ENCODE measurements around the gene CROCC2. TPM values are rescaled to one million over a fixed set of nuclear protein-coding genes. Genes with fewer than 3 reads are reported as not detected.

CROCC2 gene
- total RNA-seq, 1 experiment from 2014 or later, result 0.38 TPM

DNA sequence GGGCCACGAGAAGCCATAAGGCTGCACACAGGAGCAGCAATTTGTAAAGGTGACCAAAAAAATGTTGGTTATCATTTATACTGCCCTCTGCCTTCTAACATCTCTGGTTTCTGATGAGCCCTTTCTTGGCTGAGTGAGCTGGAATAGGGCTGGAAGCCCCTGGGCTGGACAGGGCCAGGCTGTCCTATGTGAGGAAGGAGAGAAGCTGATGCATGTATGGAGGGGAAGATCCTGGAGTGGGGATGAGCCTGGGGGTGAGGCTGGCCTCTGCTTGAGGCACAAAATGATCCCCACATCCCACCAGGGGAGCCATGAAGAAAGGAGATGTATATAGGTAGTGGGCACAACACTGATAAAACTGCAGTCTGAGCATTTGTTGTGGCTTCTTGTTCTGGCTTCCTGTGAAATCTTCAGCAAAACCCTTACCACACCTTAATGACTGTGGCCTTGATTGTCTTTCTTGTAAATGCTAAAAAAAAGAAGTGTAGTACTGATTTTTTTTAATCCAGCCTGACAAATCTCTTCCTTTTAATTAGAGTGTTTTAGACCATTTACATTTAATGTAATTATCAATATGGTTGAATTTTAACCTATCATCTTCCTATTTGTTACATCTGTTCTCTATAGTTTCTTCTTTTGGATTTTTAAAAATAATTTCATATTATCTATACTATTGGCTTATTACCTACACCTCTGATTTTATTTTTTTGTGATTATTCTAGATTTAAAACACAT is 97.9 kb downstream of the CROCC2 start:
- DNase-seq, result peak; percentile 18
- Histone ChIP-seq H3K4me3 (ENCODE audit: insufficient read depth, low read depth, low read length) (no peak overlapping the region), H3K36me3 (replicated peaks; ENCODE audit: control insufficient read depth, insufficient read depth, low read length) (no peaks in the 10 kb centered on the region), H3K27me3 (ENCODE audit: control insufficient read depth, insufficient read depth, low read length) (peaks cover 15% of the 10 kb centered on the region)

DNA sequence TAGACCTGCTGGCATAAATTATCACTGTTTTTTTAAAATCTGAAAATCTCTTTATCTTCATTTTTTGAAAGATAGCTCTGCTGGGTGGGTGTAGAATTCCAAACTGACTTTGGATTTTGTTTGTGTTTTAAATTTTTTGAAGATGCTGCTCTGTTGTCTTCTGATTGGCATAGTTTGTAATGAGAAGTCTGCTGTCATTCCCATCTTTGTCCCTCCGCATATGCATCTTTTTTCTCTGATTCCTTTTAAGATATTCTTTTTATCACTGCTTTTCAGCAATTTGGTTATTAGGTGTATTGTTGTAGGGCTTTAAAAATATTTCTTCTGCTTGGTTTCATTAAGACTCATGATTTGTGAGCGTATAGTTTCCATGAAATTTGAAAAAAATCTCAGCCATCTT is 99.4 kb downstream of the CROCC2 start:
- peak; percentile 26 for DNase-seq
- H3K27me3 ChIP-seq (ENCODE audit: control insufficient read depth, insufficient read depth, low read length), result peaks cover 2% of the 10 kb centered on the region
- H3K4me3 ChIP-seq (ENCODE audit: insufficient read depth, low read depth, low read length), result no peak overlapping the region
- H3K36me3 ChIP-seq (replicated peaks; ENCODE audit: control insufficient read depth, insufficient read depth, low read length), result no peaks in the 10 kb centered on the region

DNA sequence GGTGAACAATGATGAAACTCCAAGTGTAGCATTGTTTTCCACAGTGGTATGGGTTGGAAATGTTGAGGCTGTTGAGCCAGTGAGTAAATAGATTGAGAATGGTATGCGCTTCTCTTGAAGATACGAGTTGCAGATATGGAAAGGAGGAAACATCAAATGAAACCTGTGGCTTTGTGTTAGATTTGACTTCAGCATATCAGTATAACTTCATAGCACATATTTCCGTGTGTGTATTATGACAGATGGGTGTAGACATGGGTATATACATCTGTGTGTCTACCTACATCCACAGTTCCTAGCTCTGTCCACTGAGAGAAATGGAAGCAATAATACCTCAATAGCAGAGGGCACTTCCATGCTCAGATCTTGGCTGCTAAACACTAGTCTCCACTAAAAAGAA is 100.3 kb downstream of the CROCC2 start:
- no peak for DNase-seq
- H3K4me3 ChIP-seq (ENCODE audit: insufficient read depth, low read depth, low read length), result no peak overlapping the region
- peaks cover 2% of the 10 kb centered on the region; the same call in 1 of the 2 replicates for H3K27me3 ChIP-seq (ENCODE audit: control insufficient read depth, insufficient read depth, low read length)
- H3K36me3 ChIP-seq (replicated peaks; ENCODE audit: control insufficient read depth, insufficient read depth, low read length), result no peaks in the 10 kb centered on the region

DNA sequence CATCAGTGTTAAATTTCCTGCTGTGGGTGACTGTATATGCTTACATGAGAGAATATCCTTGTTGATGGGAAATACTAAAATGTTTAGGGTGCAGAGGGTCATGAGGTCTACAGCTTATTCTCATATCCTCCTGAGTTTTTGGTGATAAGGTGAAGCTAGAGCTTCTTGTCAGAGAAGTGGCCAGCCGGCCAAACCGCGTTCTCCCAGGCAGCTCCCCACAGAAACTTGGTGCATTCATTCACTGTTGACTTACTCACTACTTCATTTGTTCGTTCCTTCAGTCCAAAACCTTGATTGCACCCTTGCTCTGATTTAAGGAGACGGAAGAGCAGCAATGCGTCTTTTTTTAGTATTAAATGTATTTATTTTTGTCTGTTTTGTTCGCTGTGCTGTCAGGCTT is 101.0 kb downstream of the CROCC2 start:
- no peaks in the 10 kb centered on the region; the same call in 1 of the 2 replicates for H3K27me3 ChIP-seq (ENCODE audit: control insufficient read depth, insufficient read depth, low read length)
- DNase-seq, result no peak
- H3K4me3 ChIP-seq (ENCODE audit: insufficient read depth, low read depth, low read length), result no peak overlapping the region
- no peaks in the 10 kb centered on the region for H3K36me3 ChIP-seq (replicated peaks; ENCODE audit: control insufficient read depth, insufficient read depth, low read length)

DNA sequence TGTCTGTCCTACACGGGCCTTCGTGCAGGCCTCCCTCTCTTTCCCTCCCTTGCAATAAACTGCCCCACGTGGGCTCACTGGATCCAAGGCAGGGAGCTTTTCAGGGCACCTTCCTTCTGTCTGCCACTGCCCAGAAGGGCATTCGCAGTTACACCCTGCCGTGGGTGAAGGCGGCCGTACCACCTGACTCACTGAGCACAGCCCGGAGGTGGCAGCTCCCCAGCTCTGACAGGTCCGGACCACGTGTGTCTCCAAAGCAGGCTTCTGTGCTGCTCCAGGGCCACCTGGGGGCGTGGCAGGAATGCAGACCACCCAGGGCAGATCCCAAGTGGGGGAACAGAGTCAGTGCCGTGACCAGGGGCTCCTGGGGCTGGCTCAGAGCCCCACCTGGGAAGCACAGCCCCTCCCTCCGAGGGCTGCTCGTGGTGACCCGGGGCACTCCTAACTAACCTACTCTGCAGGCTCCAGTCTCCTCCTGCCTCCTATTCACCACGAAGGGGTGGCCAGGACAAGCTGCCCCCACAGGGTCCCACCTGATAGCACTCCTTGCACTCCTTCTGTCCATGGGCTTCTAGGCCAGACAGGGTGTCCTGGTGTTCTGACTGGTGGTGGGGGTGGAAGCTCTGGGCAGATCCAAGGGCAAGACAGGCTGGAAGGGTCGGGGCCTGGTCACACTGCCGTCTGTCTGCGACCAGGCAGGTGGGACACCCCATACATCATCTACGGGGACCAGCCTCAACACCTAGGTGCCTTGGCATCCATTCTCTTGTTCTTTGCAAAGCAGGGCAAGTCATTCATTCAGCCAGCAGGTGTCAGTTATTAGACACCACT is 102.0 kb downstream of the CROCC2 start:
- peak; percentile 66 for DNase-seq
- H3K4me3 ChIP-seq (ENCODE audit: insufficient read depth, low read depth, low read length), result no peak overlapping the region
- H3K27me3 ChIP-seq (ENCODE audit: control insufficient read depth, insufficient read depth, low read length), result no peaks in the 10 kb centered on the region
- no peaks in the 10 kb centered on the region for H3K36me3 ChIP-seq (replicated peaks; ENCODE audit: control insufficient read depth, insufficient read depth, low read length)

DNA sequence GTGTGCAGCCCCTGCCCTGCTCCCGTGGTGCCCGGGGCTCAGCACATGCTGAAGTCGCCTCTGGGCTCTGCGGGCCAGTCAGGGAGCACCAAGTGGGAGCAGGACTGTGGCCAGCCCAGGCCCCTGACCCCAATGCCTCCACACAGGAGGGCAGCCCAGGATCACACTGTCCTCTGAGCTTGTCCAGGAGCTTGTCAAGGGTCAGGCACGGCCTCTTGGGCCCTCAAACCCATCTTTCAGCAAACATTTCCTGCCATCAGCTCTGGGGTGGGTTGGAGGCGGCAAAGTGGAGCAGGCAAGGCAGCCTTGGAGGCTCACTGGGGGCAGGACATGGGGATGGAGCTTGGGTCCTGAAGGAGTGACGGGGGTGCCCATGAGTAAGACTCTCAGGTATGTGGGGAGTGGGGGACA is 102.6 kb downstream of the CROCC2 start:
- DNase-seq, result peak; percentile 50
- no peaks in the 10 kb centered on the region for H3K36me3 ChIP-seq (replicated peaks; ENCODE audit: control insufficient read depth, insufficient read depth, low read length)
- no peak overlapping the region for H3K4me3 ChIP-seq (ENCODE audit: insufficient read depth, low read depth, low read length)
- H3K27me3 ChIP-seq (ENCODE audit: control insufficient read depth, insufficient read depth, low read length), result no peaks in the 10 kb centered on the region

DNA sequence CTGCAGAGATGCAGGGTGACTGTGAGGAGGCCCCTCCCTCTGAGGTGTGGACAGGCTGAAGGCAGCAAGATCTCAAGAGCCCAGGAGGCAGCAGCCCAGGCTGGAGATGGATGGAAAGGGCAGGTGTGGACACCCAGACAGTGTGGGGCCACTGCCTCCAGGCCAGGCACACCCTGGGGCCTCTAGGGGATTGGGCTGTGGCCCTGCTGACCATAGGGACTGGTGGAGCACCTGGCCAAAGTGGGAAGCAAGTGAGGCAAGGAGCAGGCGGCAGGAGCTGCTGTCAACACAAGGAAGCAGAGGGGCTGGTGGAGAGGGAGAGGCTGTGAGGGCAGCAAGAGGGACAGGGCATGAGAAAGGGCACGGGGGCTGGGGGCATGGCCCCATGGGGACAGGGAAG is 103.1 kb downstream of the CROCC2 start:
- DNase-seq, result no peak
- H3K27me3 ChIP-seq (ENCODE audit: control insufficient read depth, insufficient read depth, low read length), result no peaks in the 10 kb centered on the region
- no peak overlapping the region for H3K4me3 ChIP-seq (ENCODE audit: insufficient read depth, low read depth, low read length)
- no peaks in the 10 kb centered on the region for H3K36me3 ChIP-seq (replicated peaks; ENCODE audit: control insufficient read depth, insufficient read depth, low read length)

DNA sequence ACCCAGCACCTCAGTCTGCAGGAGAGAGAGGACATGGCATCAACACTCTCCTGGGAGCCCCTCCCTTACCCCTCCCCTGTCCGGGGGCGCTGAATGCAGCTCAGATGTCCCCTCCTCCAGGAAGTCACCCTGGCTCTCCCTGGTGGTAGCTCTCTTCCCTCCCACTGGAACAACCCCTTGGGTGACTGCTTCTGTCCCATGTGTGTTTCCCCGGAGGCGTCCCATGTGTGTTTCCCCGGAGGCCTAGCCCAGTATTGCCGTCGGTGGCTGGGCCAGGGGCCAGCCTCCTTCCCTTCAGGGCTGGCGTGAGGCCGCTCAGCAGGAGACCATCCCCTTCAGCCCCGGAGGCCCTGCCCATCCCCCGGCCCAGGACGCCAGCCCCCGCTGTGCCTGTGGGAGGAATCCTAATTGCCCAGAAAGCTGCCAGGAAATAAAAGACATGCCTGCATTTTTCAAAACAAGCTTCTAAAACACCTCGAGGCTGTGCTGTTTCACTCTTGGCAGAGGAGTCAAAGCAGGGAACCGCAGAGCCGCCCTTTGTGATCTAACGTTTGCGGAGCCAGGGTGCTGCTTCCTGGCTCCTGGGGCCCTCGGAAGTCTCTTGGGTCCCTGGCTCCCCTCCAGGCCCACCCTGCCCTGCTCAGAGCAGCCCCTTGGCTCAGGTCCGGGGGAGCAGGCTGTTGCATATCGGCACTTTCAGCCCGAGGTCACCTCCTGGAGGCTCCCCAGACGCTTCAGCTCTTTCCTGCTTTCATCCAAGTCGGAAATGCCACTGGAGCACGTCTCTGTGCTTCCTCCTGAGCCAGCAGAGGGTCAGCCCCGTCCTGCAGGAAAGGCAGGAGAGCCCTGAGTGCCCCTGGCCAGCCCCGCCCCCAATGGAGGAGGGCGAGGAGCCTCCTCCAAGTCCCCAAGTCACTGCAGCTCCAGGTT is 103.7 kb downstream of the CROCC2 start:
- peak overlapping the region; percentile 5; the same call in 1 of the 2 replicates for H3K4me3 ChIP-seq (ENCODE audit: insufficient read depth, low read depth, low read length)

DNA sequence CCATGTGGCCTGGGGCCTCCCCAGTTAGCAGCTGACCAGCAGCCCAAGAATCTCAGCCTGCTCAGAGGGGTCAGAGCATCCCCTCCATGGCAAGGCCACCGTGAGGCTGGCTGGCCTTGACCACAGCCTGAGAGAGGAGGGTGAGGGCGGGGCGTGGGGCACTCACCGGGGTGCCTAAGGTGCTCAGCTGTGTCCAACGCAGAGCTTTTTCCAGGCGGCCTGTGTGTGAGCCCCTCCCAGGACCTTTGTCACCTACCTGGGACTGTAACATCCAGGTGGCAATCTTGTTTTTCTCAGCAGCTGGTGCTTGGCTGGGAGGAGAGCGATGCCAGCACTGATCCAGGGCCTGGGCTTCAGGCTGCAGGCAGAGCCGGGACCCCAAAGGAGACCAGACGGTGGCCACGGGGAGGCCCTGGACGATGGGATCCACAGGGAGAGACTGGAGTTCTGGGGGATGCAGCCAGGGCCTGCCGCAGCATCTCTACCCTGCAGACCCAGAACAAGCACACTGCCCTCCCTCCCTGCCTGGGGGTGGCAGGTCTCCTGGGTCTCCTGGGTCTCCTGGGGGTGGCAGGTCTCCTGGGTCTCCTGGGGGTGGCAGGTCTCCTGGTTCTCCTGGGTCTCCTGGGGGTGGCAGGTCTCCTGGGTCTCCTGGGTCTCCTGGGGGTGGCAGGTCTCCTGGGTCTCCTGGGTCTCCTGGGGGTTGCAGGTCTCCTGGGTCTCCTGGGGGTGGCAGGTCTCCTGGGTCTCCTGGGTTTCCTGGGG is 104.6 kb downstream of the CROCC2 start:
- DNase-seq, result no peak
- no peaks in the 10 kb centered on the region for H3K36me3 ChIP-seq (replicated peaks; ENCODE audit: control insufficient read depth, insufficient read depth, low read length)
- H3K27me3 ChIP-seq (ENCODE audit: control insufficient read depth, insufficient read depth, low read length), result no peaks in the 10 kb centered on the region
- H3K4me3 ChIP-seq (ENCODE audit: insufficient read depth, low read depth, low read length), result no peak overlapping the region

More for the DNA sequence above, 103.7 kb downstream of the CROCC2 start:
- Histone ChIP-seq H3K27me3 (ENCODE audit: control insufficient read depth, insufficient read depth, low read length) (no peaks in the 10 kb centered on the region), H3K36me3 (replicated peaks; ENCODE audit: control insufficient read depth, insufficient read depth, low read length) (no peaks in the 10 kb centered on the region)
- DNase-seq, result peak; percentile 94

DNA sequence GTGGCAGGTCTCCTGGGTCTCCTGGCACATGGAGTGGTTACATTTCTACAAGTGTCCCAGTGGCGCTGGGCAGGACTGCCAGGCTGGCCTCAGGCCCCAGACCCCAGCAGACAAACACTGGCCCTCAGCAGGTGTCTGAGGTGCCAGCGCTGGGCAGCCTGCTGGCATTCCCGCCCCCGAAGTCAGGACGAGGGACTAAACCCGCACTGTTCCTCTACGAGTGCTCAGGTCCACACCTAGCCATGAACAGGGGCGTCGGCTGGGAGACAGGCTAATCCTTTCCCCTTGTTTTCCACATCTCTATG is 105.1 kb downstream of the CROCC2 start:
- Histone ChIP-seq H3K4me3 (ENCODE audit: insufficient read depth, low read depth, low read length) (no peak overlapping the region), H3K27me3 (ENCODE audit: control insufficient read depth, insufficient read depth, low read length) (no peaks in the 10 kb centered on the region), H3K36me3 (replicated peaks; ENCODE audit: control insufficient read depth, insufficient read depth, low read length) (no peaks in the 10 kb centered on the region)
- peak; percentile 47 for DNase-seq

DNA sequence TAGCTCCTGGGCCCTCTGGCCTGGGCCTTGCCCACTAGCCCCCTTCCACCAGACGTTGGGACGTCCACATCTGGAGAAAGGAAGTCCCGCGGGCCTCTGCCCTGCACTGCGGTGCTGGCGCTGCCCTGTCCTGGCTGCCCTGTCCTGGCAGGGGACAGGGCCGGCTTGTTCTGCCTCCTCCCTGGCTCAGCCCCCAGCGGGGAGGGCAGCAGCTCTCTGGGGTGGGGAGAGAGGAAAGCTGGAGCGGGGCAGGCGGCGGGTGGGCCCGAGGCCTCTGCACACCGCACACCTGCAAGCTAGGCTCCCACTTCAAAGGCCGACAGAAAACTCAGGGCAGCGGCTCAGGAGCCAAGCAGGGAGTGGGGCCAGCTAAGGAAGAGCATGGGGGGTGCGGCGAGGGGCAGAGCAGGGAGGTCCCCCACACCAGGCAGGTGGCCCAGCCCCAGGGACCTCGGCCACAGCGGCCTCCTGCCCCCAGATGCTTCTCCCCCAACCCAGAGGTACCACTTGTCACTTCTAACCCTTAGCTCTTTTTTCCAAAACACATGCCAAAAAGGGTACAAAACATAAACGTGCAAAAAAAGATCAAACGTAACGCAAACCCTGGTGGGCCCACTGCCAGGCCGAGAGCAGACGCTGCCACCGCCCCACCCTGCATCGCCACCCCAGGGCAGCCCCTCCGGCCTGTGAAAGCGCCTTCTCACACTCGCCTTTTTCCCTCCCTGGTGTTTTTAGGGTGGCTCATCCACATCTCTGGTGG is 105.8 kb downstream of the CROCC2 start:
- peak; percentile 65 for DNase-seq
- no peaks in the 10 kb centered on the region for H3K27me3 ChIP-seq (ENCODE audit: control insufficient read depth, insufficient read depth, low read length)
- H3K36me3 ChIP-seq (replicated peaks; ENCODE audit: control insufficient read depth, insufficient read depth, low read length), result no peaks in the 10 kb centered on the region
- no peak overlapping the region for H3K4me3 ChIP-seq (ENCODE audit: insufficient read depth, low read depth, low read length)

DNA sequence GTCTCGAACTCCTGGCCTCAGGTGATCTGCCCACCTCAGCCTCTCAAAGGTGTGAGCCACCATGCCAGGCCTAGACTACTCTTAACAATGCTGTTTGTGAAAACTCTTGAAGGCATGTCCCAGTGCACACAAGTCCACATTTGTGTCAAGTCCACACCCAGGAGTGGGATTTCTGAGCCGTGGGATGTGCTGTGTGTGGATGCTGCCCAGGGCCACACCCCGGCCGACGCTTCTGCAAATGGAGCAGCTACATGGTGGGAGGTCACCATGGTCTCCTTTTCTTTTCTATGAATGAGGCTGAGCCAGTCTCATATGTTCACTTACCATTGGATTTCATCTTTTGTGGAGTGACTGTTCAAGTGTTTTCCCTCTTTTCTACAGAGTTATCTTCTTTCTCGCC is 108.1 kb downstream of the CROCC2 start:
- H3K27me3 ChIP-seq (ENCODE audit: control insufficient read depth, insufficient read depth, low read length), result no peaks in the 10 kb centered on the region
- no peaks in the 10 kb centered on the region for H3K36me3 ChIP-seq (replicated peaks; ENCODE audit: control insufficient read depth, insufficient read depth, low read length)
- H3K4me3 ChIP-seq (ENCODE audit: insufficient read depth, low read depth, low read length), result no peak overlapping the region
- no peak for DNase-seq

DNA sequence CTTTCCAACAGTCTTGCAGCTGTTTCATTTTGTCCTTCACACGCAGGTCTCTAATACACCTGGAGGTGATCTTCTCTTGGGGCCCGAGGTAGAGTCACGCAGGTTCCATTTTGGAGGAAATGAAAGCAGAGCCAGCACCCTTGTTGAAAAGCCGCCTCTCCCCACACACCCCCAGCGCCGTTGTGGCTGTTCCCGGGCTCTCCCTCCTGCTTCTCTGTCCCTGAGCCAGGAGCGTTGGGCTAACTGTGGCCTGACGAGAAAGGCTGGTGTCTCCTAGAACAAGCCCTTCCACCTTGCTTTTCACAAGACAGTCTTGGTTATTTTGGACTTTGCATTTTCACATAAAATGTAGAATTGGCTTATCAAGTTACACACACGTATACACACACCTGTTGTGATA is 108.6 kb downstream of the CROCC2 start:
- no peak for DNase-seq
- Histone ChIP-seq H3K4me3 (ENCODE audit: insufficient read depth, low read depth, low read length) (no peak overlapping the region), H3K36me3 (replicated peaks; ENCODE audit: control insufficient read depth, insufficient read depth, low read length) (no peaks in the 10 kb centered on the region), H3K27me3 (ENCODE audit: control insufficient read depth, insufficient read depth, low read length) (no peaks in the 10 kb centered on the region)
